Muscle layer of colon (tissue), 2 donors: Measurements from ENCODE around the gene BTBD19.
"Not testable (repeated sequence)": the region's sequence is repeated elsewhere in the genome, so short reads cannot be mapped to it uniquely, and the experiment has no call there.

ENCODE experiments used
- H3K27ac ChIP-seq: one replicate; pipeline ENCODE4 v1.7.0; 2013; ENCODE audit warnings: low read depth, mild to moderate bottlenecking, low read length, moderate library complexity
- H3K27me3 ChIP-seq, 2 donors: one replicate each; pipeline ENCODE4 v1.7.0; 2013; ENCODE audit warnings: low read length in 2 of 2, mild to moderate bottlenecking in 2 of 2; ENCODE audit not compliant: insufficient read depth in 2 of 2, control insufficient read depth in 1 of 2
- H3K36me3 ChIP-seq: one replicate; pipeline ENCODE4 v1.7.0; 2013; ENCODE audit warnings: mild to moderate bottlenecking, low read length; ENCODE audit not compliant: insufficient read depth
- H3K4me1 ChIP-seq: one replicate; pipeline ENCODE4 v1.7.0; 2013; ENCODE audit warnings: mild to moderate bottlenecking, low read length; ENCODE audit not compliant: insufficient read depth
- H3K4me3 ChIP-seq, 2 donors: one replicate each; pipeline ENCODE4 v1.7.0; 2013; ENCODE audit warnings: low read length in 2 of 2, low read depth in 1 of 2, mild to moderate bottlenecking in 1 of 2, moderate library complexity in 1 of 2
- H3K9ac ChIP-seq: one replicate; pipeline ENCODE4 v1.7.0; 2013; ENCODE audit warnings: low read length
- H3K9me3 ChIP-seq: one replicate; pipeline ENCODE4 v1.7.0; 2013; ENCODE audit warnings: mild to moderate bottlenecking, low read length
- donor health status: abdominal sarcoma.
- donor health status: Adenocarcinoma of cecum.

The BTBD19 gene

DNA sequence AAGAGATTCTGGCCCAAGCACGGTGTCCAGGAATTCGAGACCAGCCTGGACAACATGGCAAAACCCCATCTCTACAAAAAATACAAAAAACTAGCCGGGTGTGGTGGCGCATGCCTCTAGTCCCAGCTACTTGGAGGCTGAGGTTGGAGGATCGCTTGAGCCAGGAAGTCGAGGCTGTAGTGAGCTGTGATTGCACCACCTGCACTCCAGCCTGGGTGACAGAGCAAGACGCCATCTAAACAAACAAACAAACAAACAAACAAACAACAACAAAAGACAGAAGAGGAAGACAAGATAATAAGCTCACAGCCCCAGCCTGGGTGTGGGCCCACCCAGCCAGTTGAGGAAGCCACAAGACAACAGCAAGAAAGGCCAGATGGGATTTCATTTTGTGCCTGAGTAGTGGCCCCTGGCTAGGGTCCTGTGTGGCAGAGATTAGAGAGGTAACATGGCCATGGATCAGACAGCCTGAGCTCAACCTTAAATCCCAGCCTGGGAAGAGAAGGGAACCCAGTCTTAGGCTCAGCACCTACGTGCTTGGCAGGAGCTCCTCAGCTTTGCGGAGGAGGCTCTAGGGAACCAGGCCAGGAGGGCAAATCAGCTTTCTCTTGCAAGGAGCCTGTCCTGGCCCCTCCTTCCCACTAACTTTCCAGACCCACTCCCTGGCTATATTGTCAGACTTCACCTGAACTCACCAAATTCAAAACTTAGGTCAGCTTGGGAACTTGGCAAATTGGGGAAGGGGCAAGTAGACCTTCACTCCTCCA lies 15.4 kb upstream of the BTBD19 start:
- Histone ChIP-seq H3K9ac (no peak overlapping the region), H3K27ac (no peak overlapping the region)

DNA sequence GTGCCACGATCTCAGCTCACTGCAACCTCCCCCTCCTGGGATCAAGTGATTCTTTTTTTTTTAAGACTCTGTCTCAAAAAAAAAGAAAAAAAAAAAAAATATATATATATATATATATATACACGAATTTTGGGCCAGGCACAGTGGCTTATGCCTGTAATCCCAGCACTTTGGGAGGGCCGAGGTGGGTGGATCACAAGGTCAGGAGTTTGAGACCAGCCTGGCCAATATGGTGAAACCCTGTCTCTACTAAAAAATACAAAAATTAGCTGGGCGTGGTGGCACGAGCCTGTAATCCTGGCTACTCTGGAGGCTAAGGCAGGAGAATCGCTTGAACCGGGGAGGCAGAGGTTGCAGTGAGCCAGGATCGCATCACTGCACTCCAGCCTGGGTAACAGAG lies 10.4 kb upstream of the BTBD19 start:
- not testable (repeated sequence) for H3K36me3 ChIP-seq, H3K9me3 ChIP-seq, H3K9ac ChIP-seq, H3K4me3 ChIP-seq, H3K27ac ChIP-seq, H3K27me3 ChIP-seq
- H3K4me1 ChIP-seq: peaks cover 15% of the 10 kb centered on the region

More for the DNA sequence above, 15.4 kb upstream of the BTBD19 start:
- no peaks in the 10 kb centered on the region for H3K36me3 ChIP-seq
- H3K27me3 ChIP-seq: no peaks in the 10 kb centered on the region
- H3K4me3 ChIP-seq: no peak overlapping the region
- H3K4me1 ChIP-seq: no peaks in the 10 kb centered on the region
- H3K9me3 ChIP-seq: no peaks in the 10 kb centered on the region

DNA sequence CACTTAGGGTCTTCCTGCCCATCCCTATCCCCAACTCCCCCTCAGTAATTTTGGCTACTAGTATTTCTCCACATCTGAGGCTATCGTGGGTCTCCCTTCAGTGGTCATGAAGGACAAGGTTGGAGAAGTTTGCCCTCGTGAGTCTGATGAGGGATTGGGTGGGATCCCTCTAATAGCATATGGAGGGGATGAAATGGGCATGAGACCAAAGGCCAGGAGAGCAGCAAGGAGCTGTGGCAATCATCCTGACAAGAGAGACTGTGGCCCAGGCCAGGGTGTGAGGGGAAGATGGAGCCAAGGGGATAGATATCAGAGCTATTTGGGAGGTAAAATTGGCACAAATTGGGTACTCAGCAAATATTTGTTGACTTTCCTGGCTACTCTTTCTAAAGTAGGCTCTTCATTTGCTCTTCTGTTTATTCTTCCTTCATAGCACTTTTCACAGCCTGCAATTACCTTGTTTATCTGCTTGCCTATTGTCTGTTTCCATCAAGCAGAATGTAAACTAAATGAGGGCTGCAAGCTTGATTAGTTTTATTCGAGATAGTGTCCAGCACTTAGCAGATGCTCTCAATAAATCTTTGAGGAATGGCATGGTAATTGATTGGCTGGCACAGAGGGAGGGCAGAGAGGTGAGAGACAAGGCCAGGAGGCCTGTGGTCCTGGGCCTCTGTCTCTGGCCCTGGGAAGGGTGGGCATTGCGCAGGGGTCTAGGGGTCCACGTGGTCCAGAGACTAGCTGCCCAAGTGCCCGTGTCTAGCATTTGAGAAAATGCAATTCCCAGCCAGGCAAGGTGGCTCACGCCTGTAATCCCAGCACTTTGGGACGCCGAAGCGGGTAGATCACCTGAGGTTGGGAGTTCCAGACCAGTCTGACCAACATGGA lies 9.6 kb upstream of the BTBD19 start:
- H3K4me3 ChIP-seq: no peak overlapping the region
- peaks cover 9% of the 10 kb centered on the region for H3K36me3 ChIP-seq
- no peak overlapping the region for H3K9ac ChIP-seq
- no peaks in the 10 kb centered on the region for H3K9me3 ChIP-seq
- H3K27me3 ChIP-seq: no peaks in the 10 kb centered on the region
- H3K27ac ChIP-seq: peak overlapping the region; percentile 98
- peaks cover 15% of the 10 kb centered on the region for H3K4me1 ChIP-seq

DNA sequence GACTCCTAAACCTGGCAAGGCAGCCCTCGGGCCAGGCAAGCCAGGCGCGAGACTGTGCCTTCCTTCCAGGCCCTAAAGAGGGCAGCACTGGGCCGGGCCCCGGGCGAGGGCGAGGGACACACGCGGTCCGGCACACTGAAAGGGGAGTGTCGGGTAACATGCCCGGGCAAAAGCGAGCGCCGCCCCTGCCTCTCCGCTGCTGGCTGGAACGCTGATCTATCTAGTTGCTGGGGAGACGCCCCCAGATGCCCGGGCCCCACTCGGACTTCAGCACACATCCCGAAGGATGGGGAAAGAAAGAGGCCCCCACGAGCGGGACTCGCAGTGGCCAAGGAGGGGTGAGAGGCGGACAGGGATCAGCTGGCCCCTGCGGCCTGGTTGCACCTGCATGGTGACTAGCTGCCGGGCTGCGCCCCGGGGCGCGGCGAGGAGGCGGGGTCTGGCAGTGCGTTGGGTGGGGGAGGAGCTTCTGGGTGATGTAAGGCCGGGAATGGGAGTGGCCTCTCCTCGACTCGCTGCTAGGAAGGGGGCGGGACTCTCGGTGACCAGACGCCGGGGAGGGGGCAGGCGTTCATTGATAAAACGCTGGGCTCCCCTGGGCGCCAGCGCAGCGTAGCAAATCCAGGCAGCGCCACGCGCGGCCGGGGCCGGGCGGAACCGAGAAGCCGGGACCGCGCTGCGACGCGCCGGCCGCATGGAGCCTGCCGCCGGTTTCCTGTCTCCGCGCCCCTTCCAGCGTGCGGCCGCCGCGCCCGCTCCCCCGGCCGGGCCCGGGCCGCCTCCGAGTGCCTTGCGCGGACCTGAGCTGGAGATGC lies 8.3 kb upstream of the BTBD19 start, which contains the start of gene PLK3:
PLK3 (plus strand) TSS at position 608 of the 815 bp plus-strand sequence; CDS start at position 695, 87 bp downstream.
- H3K27me3 ChIP-seq: no peaks in the 10 kb centered on the region

DNA sequence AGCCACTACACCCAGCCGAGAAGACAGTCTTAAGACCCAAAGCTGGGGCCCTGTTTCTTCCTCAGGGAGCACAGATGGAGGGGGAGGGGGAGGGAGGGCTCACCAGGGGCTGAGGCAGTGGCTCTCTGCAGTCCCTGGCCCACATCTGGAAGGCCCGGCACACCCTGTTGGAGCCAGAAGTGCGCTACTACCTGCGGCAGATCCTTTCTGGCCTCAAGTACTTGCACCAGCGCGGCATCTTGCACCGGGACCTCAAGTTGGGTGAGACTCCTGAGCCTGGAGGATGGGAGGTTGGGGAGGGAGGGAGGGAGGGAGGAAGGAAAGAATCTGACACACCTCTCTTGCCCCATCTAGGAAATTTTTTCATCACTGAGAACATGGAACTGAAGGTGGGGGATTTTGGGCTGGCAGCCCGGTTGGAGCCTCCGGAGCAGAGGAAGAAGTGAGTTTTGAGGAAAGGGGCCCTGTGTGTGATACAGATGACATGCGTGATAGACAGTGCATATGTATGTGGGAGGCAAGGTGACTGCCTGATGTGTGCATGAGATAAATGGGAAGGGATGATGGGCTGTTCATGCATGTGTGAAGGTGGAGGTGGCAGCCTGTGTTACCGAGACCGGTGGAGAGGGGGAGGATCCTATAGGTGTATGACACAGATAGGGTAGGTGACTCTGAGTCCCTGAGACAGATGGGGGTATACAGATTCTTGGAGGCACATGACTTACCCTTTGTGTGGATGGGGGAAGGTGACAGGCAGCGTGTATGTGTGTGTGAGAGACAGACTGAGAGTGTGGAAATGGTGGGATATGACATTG lies 6.6 kb upstream of the BTBD19 start:
- Histone ChIP-seq H3K36me3 (peaks cover 22% of the 10 kb centered on the region), H3K9ac (no peak overlapping the region), H3K27ac (peak overlapping the region; percentile 42), H3K9me3 (no peaks in the 10 kb centered on the region), H3K27me3 (no peaks in the 10 kb centered on the region), H3K4me3 (peak overlapping the region; percentile 21 to 32), H3K4me1 (peaks cover 20% of the 10 kb centered on the region)

More for the DNA sequence above, 8.3 kb upstream of the BTBD19 start, which contains the start of gene PLK3:
- peaks cover 14% of the 10 kb centered on the region for H3K36me3 ChIP-seq
- peaks cover 15% of the 10 kb centered on the region for H3K4me1 ChIP-seq
- peak within 1 kb of the TSS; percentile 71 to 75 for H3K4me3 ChIP-seq
- peak within 1 kb of the TSS; percentile 33 for H3K9ac ChIP-seq
- H3K9me3 ChIP-seq: no peaks in the 10 kb centered on the region
- H3K27ac ChIP-seq: peak within 1 kb of the TSS; percentile 98

DNA sequence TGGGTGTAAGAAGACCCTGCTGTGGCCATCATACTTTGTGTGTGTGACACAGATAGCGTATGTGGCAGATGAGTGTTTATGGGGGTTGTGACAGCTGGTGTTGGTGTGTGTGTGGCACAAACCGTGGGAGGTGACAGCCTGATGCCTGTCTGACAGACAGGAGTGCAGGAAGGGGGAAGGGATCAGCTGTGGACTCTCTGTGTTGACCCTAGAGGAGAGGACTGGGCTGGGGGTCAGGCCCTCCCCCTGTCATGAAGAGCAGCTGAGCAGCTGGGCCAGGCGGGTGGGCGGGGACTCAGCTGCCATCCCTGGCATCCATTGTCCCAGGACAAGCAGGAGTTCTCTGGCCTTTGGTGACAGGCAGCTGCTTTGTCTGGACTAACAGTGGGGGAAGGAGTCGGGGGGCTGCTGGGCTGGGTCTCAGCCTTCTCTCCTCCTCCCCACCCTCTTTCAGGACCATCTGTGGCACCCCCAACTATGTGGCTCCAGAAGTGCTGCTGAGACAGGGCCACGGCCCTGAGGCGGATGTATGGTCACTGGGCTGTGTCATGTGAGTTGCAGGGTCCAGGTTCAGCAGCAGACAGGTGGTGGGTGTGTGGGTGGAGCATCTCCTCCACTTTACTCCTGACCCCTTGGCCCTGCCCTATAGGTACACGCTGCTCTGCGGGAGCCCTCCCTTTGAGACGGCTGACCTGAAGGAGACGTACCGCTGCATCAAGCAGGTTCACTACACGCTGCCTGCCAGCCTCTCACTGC lies 5.8 kb upstream of the BTBD19 start:
- peaks cover 28% of the 10 kb centered on the region for H3K4me1 ChIP-seq
- peak overlapping the region in 1 of 2 donors; percentile 21 for H3K4me3 ChIP-seq
- H3K36me3 ChIP-seq: peaks cover 22% of the 10 kb centered on the region
- H3K27me3 ChIP-seq: no peaks in the 10 kb centered on the region
- H3K9me3 ChIP-seq: no peaks in the 10 kb centered on the region
- peak overlapping the region; percentile 23 for H3K27ac ChIP-seq
- no peak overlapping the region for H3K9ac ChIP-seq

DNA sequence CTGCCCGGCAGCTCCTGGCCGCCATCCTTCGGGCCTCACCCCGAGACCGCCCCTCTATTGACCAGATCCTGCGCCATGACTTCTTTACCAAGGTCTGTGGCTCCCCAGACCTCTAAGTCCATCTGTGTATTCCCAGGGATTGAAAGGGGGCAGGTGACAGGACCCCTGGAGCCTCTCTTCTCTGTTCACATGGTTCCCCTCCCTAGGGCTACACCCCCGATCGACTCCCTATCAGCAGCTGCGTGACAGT lies 5.3 kb upstream of the BTBD19 start:
- H3K36me3 ChIP-seq: peaks cover 22% of the 10 kb centered on the region
- H3K4me1 ChIP-seq: peaks cover 33% of the 10 kb centered on the region
- no peak overlapping the region for H3K9ac ChIP-seq
- H3K27ac ChIP-seq: peak overlapping the region; percentile 23
- no peak overlapping the region for H3K4me3 ChIP-seq
- H3K9me3 ChIP-seq: no peaks in the 10 kb centered on the region
- H3K27me3 ChIP-seq: no peaks in the 10 kb centered on the region

DNA sequence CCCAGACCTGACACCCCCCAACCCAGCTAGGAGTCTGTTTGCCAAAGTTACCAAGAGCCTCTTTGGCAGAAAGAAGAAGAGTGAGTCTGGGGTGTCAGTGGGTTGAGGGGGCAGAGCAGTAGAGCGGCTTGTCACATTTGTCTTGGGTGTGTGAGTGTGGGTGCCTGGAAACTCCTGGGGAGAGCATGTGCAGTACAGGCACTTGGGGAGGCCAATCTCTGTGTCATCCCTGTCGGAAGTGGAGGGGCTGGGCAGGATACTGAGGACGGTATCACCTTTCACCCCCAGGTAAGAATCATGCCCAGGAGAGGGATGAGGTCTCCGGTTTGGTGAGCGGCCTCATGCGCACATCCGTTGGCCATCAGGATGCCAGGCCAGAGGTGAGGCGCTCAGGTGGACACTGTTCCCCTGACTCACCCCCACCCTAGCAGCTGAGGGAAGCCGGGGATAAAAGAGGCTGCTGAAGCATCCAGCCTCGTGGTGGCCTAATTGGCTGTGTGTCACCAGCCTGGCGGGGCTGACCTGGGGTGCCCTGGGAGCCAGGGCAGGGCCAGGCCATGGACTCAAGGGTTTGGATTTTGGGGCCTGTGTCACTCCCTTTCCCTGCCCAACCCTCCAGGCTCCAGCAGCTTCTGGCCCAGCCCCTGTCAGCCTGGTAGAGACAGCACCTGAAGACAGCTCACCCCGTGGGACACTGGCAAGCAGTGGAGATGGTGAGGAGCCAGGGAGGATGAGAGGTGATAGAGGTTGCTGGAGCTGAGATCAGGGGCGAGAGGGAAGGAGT lies 4.8 kb upstream of the BTBD19 start:
- Histone ChIP-seq H3K27me3 (no peaks in the 10 kb centered on the region), H3K4me3 (no peak overlapping the region), H3K36me3 (peaks cover 22% of the 10 kb centered on the region), H3K9me3 (no peaks in the 10 kb centered on the region), H3K9ac (no peak overlapping the region), H3K27ac (no peak overlapping the region), H3K4me1 (peaks cover 38% of the 10 kb centered on the region)

DNA sequence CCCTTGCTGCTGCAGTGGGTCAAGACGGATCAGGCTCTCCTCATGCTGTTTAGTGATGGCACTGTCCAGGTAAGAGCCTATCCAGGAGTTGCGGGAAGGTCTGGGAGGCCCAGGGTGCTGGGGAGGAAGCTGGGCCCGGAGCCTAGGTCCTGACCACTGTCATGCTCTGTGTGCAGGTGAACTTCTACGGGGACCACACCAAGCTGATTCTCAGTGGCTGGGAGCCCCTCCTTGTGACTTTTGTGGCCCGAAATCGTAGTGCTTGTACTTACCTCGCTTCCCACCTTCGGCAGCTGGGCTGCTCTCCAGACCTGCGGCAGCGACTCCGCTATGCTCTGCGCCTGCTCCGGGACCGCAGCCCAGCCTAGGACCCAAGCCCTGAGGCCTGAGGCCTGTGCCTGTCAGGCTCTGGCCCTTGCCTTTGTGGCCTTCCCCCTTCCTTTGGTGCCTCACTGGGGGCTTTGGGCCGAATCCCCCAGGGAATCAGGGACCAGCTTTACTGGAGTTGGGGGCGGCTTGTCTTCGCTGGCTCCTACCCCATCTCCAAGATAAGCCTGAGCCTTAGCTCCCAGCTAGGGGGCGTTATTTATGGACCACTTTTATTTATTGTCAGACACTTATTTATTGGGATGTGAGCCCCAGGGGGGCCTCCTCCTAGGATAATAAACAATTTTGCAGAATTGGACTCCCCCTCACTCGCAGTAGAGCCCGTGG lies 2.9 kb upstream of the BTBD19 start:
- no peaks in the 10 kb centered on the region for H3K9me3 ChIP-seq
- no peak overlapping the region for H3K27ac ChIP-seq
- H3K4me1 ChIP-seq: peaks cover 54% of the 10 kb centered on the region
- no peak overlapping the region for H3K4me3 ChIP-seq
- no peak overlapping the region for H3K9ac ChIP-seq
- no peaks in the 10 kb centered on the region for H3K27me3 ChIP-seq
- peaks cover 22% of the 10 kb centered on the region for H3K36me3 ChIP-seq
